Transverse colon (tissue), 4 donors: ENCODE measurements around the gene MANF. TPM values are rescaled to one million over a fixed set of nuclear protein-coding genes. Genes with fewer than 3 reads are reported as not detected.

Source experiments
- DNase-seq: peaks from one replicate; pipeline ENCODE4 v3.0.0-alpha.2; 2019
- H3K27ac ChIP-seq, 4 donors: fragments of 200-600 bp; sonication (generic); 2 replicates each; pipeline ENCODE4 v1.5.1; 2016 to 2018; ENCODE audit warnings: inconsistent platforms in 4 of 4
- H3K27me3 ChIP-seq: fragments of 200-600 bp; sonication (generic); 2 replicates; pipeline ENCODE4 v1.5.1; 2017; ENCODE audit warnings: inconsistent platforms
- H3K36me3 ChIP-seq, 4 donors: fragments of 200-600 bp; sonication (generic); 2 replicates each; pipeline ENCODE4 v1.5.1; 2017 to 2019; ENCODE audit warnings: inconsistent platforms in 4 of 4
- H3K4me1 ChIP-seq, 4 donors: fragments of 200-600 bp; sonication (generic); 2 replicates each; pipeline ENCODE4 v1.5.1; 2017 to 2020; ENCODE audit warnings: inconsistent platforms in 4 of 4
- H3K4me3 ChIP-seq, 4 donors: fragments of 200-600 bp; sonication (generic); 1 replicate in 1 of 4; 2 replicates in 3 of 4; pipeline versions ENCODE4 v1.5.1 to v1.6.1; 2017 to 2019; ENCODE audit warnings: inconsistent platforms in 4 of 4
- H3K9me3 ChIP-seq, 2 donors: fragments of 200-600 bp; sonication (generic); 2 replicates each; pipeline ENCODE4 v1.5.1; 2017 to 2019; ENCODE audit warnings: inconsistent platforms in 2 of 2
- CTCF ChIP-seq, 5 experiments: fragments of 200-600 bp in 3 of 5; fragments of 450-650 bp in 2 of 5; sonication (generic) in 3 of 5; IDR thresholded peaks; 1 replicate in 2 of 5; 2 replicates in 3 of 5; pipeline ENCODE4 v1.5.1; 2016 to 2017; ENCODE audit warnings: antibody characterized with exemption in 5 of 5, inconsistent platforms in 3 of 5, mild to moderate bottlenecking in 2 of 5, moderate library complexity in 1 of 5
- EP300 ChIP-seq: sonication (generic); formaldehyde crosslinking; IDR thresholded peaks from one replicate; pipeline ENCODE4 v1.6.1; 2017; ENCODE audit warnings: antibody characterized with exemption, low read depth
- POLR2A ChIP-seq: fragments of 450-650 bp; IDR thresholded peaks from one replicate; pipeline ENCODE4 v1.6.1; 2016; ENCODE audit warnings: antibody characterized with exemption, mild to moderate bottlenecking, moderate library complexity
- POLR2AphosphoS5 ChIP-seq, 3 donors: sonication (generic); formaldehyde crosslinking; IDR thresholded peaks; one replicate each; pipeline ENCODE4 v1.6.1; 2016; ENCODE audit warnings: antibody characterized with exemption in 3 of 3
- WGBS, 2 donors: methylation state at CpG; one replicate each; pipeline ENCODE4 v1.1.5; 2018; ENCODE audit warnings: low coverage in 1 of 2; 5-methylcytosine and 5-hydroxymethylcytosine counted together
- in situ Hi-C, 4 donors: fragments of 200-750 bp; cut with MboI; loops; one replicate each; pipeline versions ENCODE4 v1.15.0 to v1.15.1; 2017; ENCODE audit warnings: low sequenced_read_pairs in 3 of 4, low pct_ligation_motif_present in 1 of 4, low pct_unique_long_range_greater_than_20kb in 1 of 4
- intact Hi-C: fragments of 100-400 bp; cut with DNase I; formaldehyde crosslinking; loops from one replicate; pipeline ENCODE4 v1.15.1; 2023; ENCODE audit warnings: low total_unique reads
- total RNA-seq, 4 donors: library from RNA; depleted of rRNA; stranded (reverse); fragments of >200 nt; gene quantifications; one replicate each; pipeline ENCODE4 v1.1.0, GENCODE V29; 2016

The MANF gene
- total RNA-seq, 4 donors from 2014 or later: 15.7 to 56.2 (median 26.6) TPM

GRCh38 chr3:51393134-51393495 is 8.0 kb downstream of the MANF start:
- no peak for TF ChIP-seq POLR2A
- no peak for TF ChIP-seq CTCF (IDR thresholded peaks at IDR 0.05)
- TF ChIP-seq POLR2AphosphoS5 (IDR thresholded peaks at IDR 0.05): no peak
- no peak for TF ChIP-seq EP300
- peaks cover 22 to 57% (median 49%) of the 10 kb centered on the region in 4 donors for H3K4me1 ChIP-seq
- H3K9me3 ChIP-seq: no peaks in the 10 kb centered on the region
- in situ Hi-C loops (loop anchor here (25.0 kb wide), 3 partner anchors 269 to 781 kb away; partner anchors contain the start of genes CISH (in 2 of the 4), MAPKAPK3 (in 2 of the 4) and TEX264 (in 1 of the 4)), intact Hi-C loops (loop anchor here (10.0 kb wide), 1 partner anchor 292 kb away; no protein-coding TSS in a partner anchor)
- H3K27ac ChIP-seq: no peak overlapping the region
- 95% methylated on average over 4 to 17 of the region's 17 CpGs for WGBS, 2 donors
- H3K27me3 ChIP-seq: no peaks in the 10 kb centered on the region
- no peak overlapping the region for H3K4me3 ChIP-seq
- peaks cover 0 to 18% (median 7%) of the 10 kb centered on the region in 4 donors for H3K36me3 ChIP-seq
- DNase-seq: no peak

- H3K27ac ChIP-seq: no peak overlapping the region
- no peaks in the 10 kb centered on the region for H3K9me3 ChIP-seq
- intact Hi-C loops (loop anchor here (10.0 kb wide), 1 partner anchor 291 kb away; no protein-coding TSS in a partner anchor), in situ Hi-C loops (loop anchor here (25.0 kb wide), 3 partner anchors 269 to 781 kb away; partner anchors contain the start of genes CISH (in 2 of the 4), MAPKAPK3 (in 2 of the 4) and TEX264 (in 1 of the 4))
- peaks cover 0 to 22% (median 9%) of the 10 kb centered on the region in 4 donors for H3K36me3 ChIP-seq
- no peak for DNase-seq
- no peaks in the 10 kb centered on the region for H3K27me3 ChIP-seq
- WGBS, 2 donors: 92% methylated on average over 14 of the region's 14 CpGs; no CpG with 5 or more reads in 1 of the 2 donors
- H3K4me1 ChIP-seq: peaks cover 22 to 53% (median 44%) of the 10 kb centered on the region in 4 donors
- TF ChIP-seq CTCF (IDR thresholded peaks at IDR 0.05) (no peak), EP300 (no peak), POLR2A (no peak), POLR2AphosphoS5 (IDR thresholded peaks at IDR 0.05) (no peak)
- no peak overlapping the region for H3K4me3 ChIP-seq
These were observed 8.5 kb downstream of the MANF start for GRCh38 chr3:51393564-51393963.

- in situ Hi-C loops: loop anchor here (25.0 kb wide), 3 partner anchors 268 to 782 kb away; partner anchors contain the start of genes CISH (in 2 of the 4), MAPKAPK3 (in 2 of the 4) and TEX264 (in 1 of the 4)
- intact Hi-C loops: loop anchor here (10.0 kb wide), 1 partner anchor 290 kb away; no protein-coding TSS in a partner anchor
- no peak for DNase-seq
- 81 to 94% methylated on average over 4 to 5 of the region's 5 CpGs for WGBS, 2 donors
- Histone ChIP-seq H3K27ac (no peak overlapping the region), H3K4me3 (no peak overlapping the region), H3K27me3 (no peaks in the 10 kb centered on the region), H3K4me1 (peaks cover 22 to 43% (median 36%) of the 10 kb centered on the region in 4 donors), H3K9me3 (no peaks in the 10 kb centered on the region), H3K36me3 (peaks cover 0 to 26% (median 9%) of the 10 kb centered on the region in 4 donors)
- TF ChIP-seq POLR2A (no peak), CTCF (IDR thresholded peaks at IDR 0.05) (no peak), EP300 (no peak), POLR2AphosphoS5 (IDR thresholded peaks at IDR 0.05) (no peak)
These were observed 9.4 kb downstream of the MANF start for GRCh38 chr3:51394541-51394940.

GRCh38 chr3:51395493-51396213 is 10.6 kb downstream of the MANF start:
- no peak for TF ChIP-seq POLR2AphosphoS5 (IDR thresholded peaks at IDR 0.05)
- TF ChIP-seq POLR2A: no peak
- Histone ChIP-seq H3K4me1 (peaks cover 14 to 35% (median 31%) of the 10 kb centered on the region in 4 donors), H3K36me3 (peaks cover 0 to 26% (median 9%) of the 10 kb centered on the region in 4 donors), H3K27ac (no peak overlapping the region), H3K9me3 (no peaks in the 10 kb centered on the region), H3K4me3 (no peak overlapping the region), H3K27me3 (no peaks in the 10 kb centered on the region)
- WGBS, 2 donors: 64 to 75% methylated on average over 4 to 12 of the region's 12 CpGs
- in situ Hi-C loops: loop anchor here (25.0 kb wide), 3 partner anchors 267 to 783 kb away; partner anchors contain the start of genes CISH (in 2 of the 4), MAPKAPK3 (in 2 of the 4) and TEX264 (in 1 of the 4)
- no peak for DNase-seq
- intact Hi-C loops: loop anchor here (10.0 kb wide), 1 partner anchor 289 kb away; no protein-coding TSS in a partner anchor
